Kidney epithelial cell (primary cell): ENCODE results near the gene MIPOL1. TPM values are rescaled to one million over a fixed set of nuclear protein-coding genes. Genes with fewer than 3 reads are reported as not detected.

ENCODE experiments used
- DNase-seq: peaks from one replicate; pipeline ENCODE4 v3.0.0-alpha.2; 2010; ENCODE audit warnings: low read depth
- H3K27me3 ChIP-seq: 2 replicates; pipeline ENCODE4 v1.6.0; 2011; ENCODE audit warnings: low read length; ENCODE audit not compliant: control insufficient read depth, insufficient read depth
- H3K36me3 ChIP-seq: 2 replicates; pipeline ENCODE4 v1.5.1; 2011; ENCODE audit warnings: low read length; ENCODE audit not compliant: control insufficient read depth, insufficient read depth
- H3K4me3 ChIP-seq: 2 replicates; pipeline ENCODE4 v1.5.1; 2011; ENCODE audit warnings: low read depth, mild to moderate bottlenecking, control low read depth, low read length
- total RNA-seq: library from RNA; depleted of rRNA; stranded (reverse); fragments of >200 nt; gene quantifications from 2 replicates; pipeline ENCODE4 v1.2.3, GENCODE V29; 2015
- TF ChIP-seq, protein P1 (sequence below): IDR thresholded peaks from 2 replicates; pipeline ENCODE4 v1.5.1; 2011; ENCODE audit warnings: mild to moderate bottlenecking, moderate library complexity, low read length, control low read depth, inconsistent platforms; ENCODE audit not compliant: insufficient read depth, poor library complexity, severe bottlenecking

MIPOL1 gene
- total RNA-seq, 1 donor from 2014 or later: 7.1 TPM

DNA sequence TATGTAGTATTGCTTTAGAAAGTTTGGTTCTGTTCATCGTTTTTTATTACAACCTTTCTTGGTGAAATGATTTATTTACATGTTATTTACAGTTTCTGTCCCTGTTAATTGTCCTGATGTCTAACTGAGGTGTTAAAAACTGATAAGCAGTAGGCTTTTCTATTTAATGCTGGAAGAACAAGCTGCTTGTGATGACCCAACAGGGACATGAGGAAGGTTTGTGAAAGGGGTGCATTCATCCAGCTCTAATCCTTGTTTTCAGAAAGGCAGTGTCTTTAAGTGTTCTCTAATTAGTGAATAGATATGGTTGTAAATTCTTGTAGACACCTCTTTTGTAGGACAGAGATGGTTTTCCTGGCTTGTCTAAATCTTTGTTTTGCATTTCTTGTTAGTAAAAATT lies 205.9 kb downstream of the MIPOL1 start:
- no peaks in the 10 kb centered on the region for H3K36me3 ChIP-seq
- DNase-seq: no peak
- H3K4me3 ChIP-seq: no peak overlapping the region
- H3K27me3 ChIP-seq: no peaks in the 10 kb centered on the region
- TF ChIP-seq, protein P1, sequence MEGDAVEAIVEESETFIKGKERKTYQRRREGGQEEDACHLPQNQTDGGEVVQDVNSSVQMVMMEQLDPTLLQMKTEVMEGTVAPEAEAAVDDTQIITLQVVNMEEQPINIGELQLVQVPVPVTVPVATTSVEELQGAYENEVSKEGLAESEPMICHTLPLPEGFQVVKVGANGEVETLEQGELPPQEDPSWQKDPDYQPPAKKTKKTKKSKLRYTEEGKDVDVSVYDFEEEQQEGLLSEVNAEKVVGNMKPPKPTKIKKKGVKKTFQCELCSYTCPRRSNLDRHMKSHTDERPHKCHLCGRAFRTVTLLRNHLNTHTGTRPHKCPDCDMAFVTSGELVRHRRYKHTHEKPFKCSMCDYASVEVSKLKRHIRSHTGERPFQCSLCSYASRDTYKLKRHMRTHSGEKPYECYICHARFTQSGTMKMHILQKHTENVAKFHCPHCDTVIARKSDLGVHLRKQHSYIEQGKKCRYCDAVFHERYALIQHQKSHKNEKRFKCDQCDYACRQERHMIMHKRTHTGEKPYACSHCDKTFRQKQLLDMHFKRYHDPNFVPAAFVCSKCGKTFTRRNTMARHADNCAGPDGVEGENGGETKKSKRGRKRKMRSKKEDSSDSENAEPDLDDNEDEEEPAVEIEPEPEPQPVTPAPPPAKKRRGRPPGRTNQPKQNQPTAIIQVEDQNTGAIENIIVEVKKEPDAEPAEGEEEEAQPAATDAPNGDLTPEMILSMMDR: no peak

DNA sequence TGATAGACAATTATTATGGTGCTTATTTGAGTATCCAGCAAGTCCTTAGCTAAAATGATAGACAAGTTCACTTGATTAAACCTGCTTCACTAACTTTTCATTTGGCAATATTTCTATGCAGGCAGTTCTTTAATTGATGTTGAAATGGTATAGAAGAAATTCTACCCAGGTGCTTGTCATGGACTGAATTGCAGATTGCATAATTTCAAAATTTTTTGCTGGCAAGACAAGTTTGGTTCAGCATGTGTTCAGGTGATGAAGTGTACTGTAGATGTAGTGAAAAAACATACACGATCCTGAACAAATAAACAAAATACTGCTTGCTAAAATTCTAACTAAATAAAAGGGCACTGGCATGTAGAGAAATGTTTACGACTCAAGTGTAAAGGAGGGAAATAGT lies 208.4 kb downstream of the MIPOL1 start:
- TF ChIP-seq, protein P1: no peak
- Histone ChIP-seq H3K27me3 (no peaks in the 10 kb centered on the region), H3K4me3 (no peak overlapping the region), H3K36me3 (no peaks in the 10 kb centered on the region)
- no peak for DNase-seq

DNA sequence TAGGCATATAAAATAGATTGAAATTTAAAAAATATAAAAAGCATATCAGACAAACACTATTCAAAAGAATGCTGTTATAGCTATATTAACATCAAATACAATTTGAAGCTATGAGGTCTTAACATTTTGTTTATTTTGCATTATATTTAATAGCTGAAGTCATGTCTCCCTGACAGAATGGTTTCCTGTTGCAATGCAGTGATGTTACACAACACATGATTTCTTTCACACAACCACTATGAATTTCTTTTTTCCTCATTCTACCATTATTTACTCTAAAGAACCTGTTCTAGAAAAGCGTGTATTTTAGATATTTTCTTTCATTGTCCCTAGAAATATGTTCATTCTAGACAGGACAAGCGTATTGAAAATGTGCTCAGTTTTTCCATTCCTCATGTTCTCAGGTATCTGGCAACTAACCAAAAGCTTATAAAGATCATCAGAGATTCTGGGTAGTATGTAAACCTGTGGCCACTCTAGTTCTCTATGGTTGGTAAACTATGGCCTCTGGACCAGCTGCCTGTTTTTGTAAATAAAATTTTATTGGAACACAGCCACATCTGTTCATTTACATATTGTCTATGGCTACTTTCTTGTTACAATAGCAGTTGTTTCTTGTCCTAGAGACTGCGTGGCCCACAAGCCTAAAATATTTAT lies 213.5 kb downstream of the MIPOL1 start:
- TF ChIP-seq, protein P1: no peak
- DNase-seq: no peak
- H3K27me3 ChIP-seq: no peaks in the 10 kb centered on the region
- H3K36me3 ChIP-seq: no peaks in the 10 kb centered on the region
- H3K4me3 ChIP-seq: no peak overlapping the region

DNA sequence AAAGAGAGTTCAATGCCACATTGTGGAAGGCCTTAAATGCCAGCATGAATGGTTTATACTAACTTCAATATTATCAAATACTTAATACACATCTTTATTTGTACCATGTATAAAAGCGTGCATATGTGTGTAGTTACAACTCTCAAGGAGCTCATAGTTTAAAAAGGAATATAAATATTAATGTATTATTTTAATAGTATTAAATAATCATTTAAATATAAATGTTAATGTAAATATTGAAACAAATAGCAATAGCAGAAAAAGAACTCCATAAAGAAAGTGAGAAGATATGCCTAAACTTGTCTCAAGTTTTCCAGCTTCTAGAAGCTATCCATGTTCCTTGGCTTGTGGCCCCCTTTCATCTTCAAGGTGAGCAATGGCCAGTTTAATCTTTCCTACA lies 215.3 kb downstream of the MIPOL1 start:
- H3K27me3 ChIP-seq: no peaks in the 10 kb centered on the region
- TF ChIP-seq, protein P1: no peak
- H3K4me3 ChIP-seq: no peak overlapping the region
- no peak for DNase-seq
- H3K36me3 ChIP-seq: no peaks in the 10 kb centered on the region

DNA sequence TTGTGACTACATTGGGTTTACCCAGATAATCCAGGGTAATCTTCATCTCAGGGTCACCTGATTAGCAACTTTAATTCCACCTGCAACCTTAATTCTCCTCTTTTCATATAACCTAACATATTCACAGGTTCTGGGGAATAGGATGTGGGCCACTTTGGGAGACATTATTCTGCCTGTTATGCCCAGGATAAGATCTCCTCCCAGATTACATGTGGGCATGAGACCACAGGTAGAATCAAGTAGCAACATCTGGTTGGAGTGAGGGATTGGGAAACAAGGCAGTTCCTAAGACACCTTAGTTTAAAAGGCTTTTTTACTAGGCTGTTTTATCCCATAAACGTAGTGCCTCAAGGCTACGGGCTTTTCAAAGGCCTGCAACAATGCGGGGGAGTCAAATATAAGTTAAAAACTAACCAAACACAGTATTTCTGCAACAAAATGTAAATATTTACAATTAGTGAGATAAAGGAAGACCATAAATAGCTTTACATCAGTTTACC lies 215.8 kb downstream of the MIPOL1 start:
- Histone ChIP-seq H3K36me3 (no peaks in the 10 kb centered on the region), H3K4me3 (no peak overlapping the region), H3K27me3 (no peaks in the 10 kb centered on the region)
- TF ChIP-seq, protein P1: no peak
- no peak for DNase-seq

DNA sequence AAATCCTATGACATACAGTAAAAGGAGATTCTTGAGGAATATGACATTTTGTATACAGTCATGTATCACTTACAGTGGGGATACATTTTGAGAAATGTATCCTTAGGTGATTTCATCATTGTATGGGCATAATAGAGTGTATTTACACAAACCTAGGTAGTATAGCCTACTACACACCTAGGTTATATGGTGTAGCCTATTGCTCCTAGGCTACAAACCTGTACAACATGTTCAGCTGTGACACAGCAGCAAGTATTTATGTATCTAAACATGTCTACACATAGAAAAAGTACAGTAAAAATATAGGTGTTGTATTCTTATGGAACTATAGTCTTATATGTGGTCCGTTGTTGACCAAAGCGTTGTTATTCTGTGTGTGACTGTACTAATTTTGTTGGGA lies 218.5 kb downstream of the MIPOL1 start:
- DNase-seq: no peak
- H3K27me3 ChIP-seq: no peaks in the 10 kb centered on the region
- TF ChIP-seq, protein P1: no peak

More for the DNA sequence above, 218.5 kb downstream of the MIPOL1 start:
- no peak overlapping the region for H3K4me3 ChIP-seq
- no peaks in the 10 kb centered on the region for H3K36me3 ChIP-seq
